ENCODE results near the gene TAF11.
"Not testable (repeated sequence)": the region's sequence is repeated elsewhere in the genome, so short reads cannot be mapped to it uniquely, and the experiment has no call there.

The TAF11 gene

GRCh38 chr6:34864007-34864406 lies 23.8 kb downstream of the TAF11 start:
- no peak for DNase-seq

- DNase-seq: no peak
Observed at GRCh38 chr6:34860776-34861175, 27.1 kb downstream of the TAF11 start.

GRCh38 chr6:34859951-34860350 lies 27.9 kb downstream of the TAF11 start:
- no peak for DNase-seq

GRCh38 chr6:34858681-34859080 lies 29.2 kb downstream of the TAF11 start:
- DNase-seq: no peak

GRCh38 chr6:34855463-34855862 lies 32.4 kb downstream of the TAF11 start:
- no peak for DNase-seq

- no peak for DNase-seq
Observed at GRCh38 chr6:34852406-34853085, 35.3 kb downstream of the TAF11 start.

- no peak for DNase-seq
Observed at GRCh38 chr6:34851361-34851760, 36.5 kb downstream of the TAF11 start.

GRCh38 chr6:34849066-34849465 lies 38.8 kb downstream of the TAF11 start:
- not testable (repeated sequence) for DNase-seq

- no peak for DNase-seq
Observed at GRCh38 chr6:34839666-34840352, 48.0 kb downstream of the TAF11 start.

GRCh38 chr6:34837528-34837927 lies 50.3 kb downstream of the TAF11 start:
- no peak for DNase-seq

GRCh38 chr6:34836451-34836850 lies 51.4 kb downstream of the TAF11 start:
- no peak for DNase-seq

- no peak for DNase-seq
Observed at GRCh38 chr6:34836008-34836407, 51.8 kb downstream of the TAF11 start.

GRCh38 chr6:34834789-34835518 lies 52.9 kb downstream of the TAF11 start:
- no peak for DNase-seq

- no peak for DNase-seq
Observed at GRCh38 chr6:34832942-34833341, 54.9 kb downstream of the TAF11 start.

- no peak for DNase-seq
Observed at GRCh38 chr6:34829137-34829536, 58.7 kb downstream of the TAF11 start.

Measured in CD4-positive, alpha-beta T cell treated with Interleukin-10 for 1 hour (primary cell).